Colonic mucosa (tissue), 4 donors: ENCODE results near the gene CTNNBIP1. TPM values are rescaled to one million over a fixed set of nuclear protein-coding genes. Genes with fewer than 3 reads are reported as not detected.

Experiments used
- DNase-seq: peaks from one replicate; pipeline ENCODE4 v3.0.0-alpha.2; 2020
- H3K27ac ChIP-seq: fragments of 200-600 bp; one replicate; pipeline ENCODE4 v1.8.0; 2021
- H3K27me3 ChIP-seq: fragments of 200-600 bp; one replicate; pipeline ENCODE4 v1.8.0; 2021
- H3K36me3 ChIP-seq: fragments of 200-600 bp; one replicate; pipeline ENCODE4 v1.8.0; 2021
- H3K4me1 ChIP-seq: fragments of 200-600 bp; one replicate; pipeline ENCODE4 v1.8.0; 2021; ENCODE audit warnings: mild to moderate bottlenecking
- H3K4me3 ChIP-seq: fragments of 200-600 bp; one replicate; pipeline ENCODE4 v1.8.0; 2021
- H3K9ac ChIP-seq, 2 donors: one replicate each; pipeline ENCODE4 v1.7.0; 2013; ENCODE audit warnings: control low read depth in 2 of 2, low read depth in 2 of 2, low read length in 2 of 2
- H3K9me3 ChIP-seq: fragments of 200-600 bp; one replicate; pipeline ENCODE4 v1.8.0; 2021
- CTCF ChIP-seq: fragments of 200-600 bp; IDR thresholded peaks from one replicate; pipeline ENCODE4 v1.8.0; 2022; ENCODE audit warnings: antibody characterized with exemption, mild to moderate bottlenecking
- intact Hi-C: fragments of 100-400 bp; cut with DNase I; formaldehyde crosslinking; loops from one replicate; pipeline ENCODE4 v1.14.1; 2022
- total RNA-seq, 2 donors: library from RNA; stranded (reverse); fragmentation: NEBNext Ultra II Directional in 1 of 2; extraction: Animal tissue kit (Norgen Biotek cat#: 25700) in 1 of 2; gene quantifications; one replicate each; pipeline ENCODE4 v1.2.1, GENCODE V29; 2021
- donor health status: healthy.
- donor health status: DM: no; HTN: no; CAD: no.
- donor health status: DM: no; HTN: no; CAD: no.

The CTNNBIP1 gene
- total RNA-seq, 2 donors from 2014 or later, result 28.1 to 30.1 TPM

GRCh38 chr1:9852410-9853248 lies 57.4 kb downstream of the CTNNBIP1 start:
- intact Hi-C loops, result no loop called here
- no peaks in the 10 kb centered on the region for H3K36me3 ChIP-seq
- TF ChIP-seq CTCF, result no peak

GRCh38 chr1:9852004-9852403 lies 58.1 kb downstream of the CTNNBIP1 start:
- Histone ChIP-seq H3K27me3 (no peaks in the 10 kb centered on the region), H3K9ac (no peak overlapping the region), H3K27ac (no peak overlapping the region), H3K4me1 (no peaks in the 10 kb centered on the region), H3K9me3 (no peaks in the 10 kb centered on the region), H3K4me3 (no peak overlapping the region), H3K36me3 (no peaks in the 10 kb centered on the region)
- no peak for DNase-seq
- intact Hi-C loops, result no loop called here
- no peak for TF ChIP-seq CTCF

More at GRCh38 chr1:9852410-9853248, 57.4 kb downstream of the CTNNBIP1 start:
- DNase-seq, result no peak
- Histone ChIP-seq H3K27ac (no peak overlapping the region), H3K4me1 (no peaks in the 10 kb centered on the region), H3K27me3 (no peaks in the 10 kb centered on the region), H3K9me3 (no peaks in the 10 kb centered on the region), H3K9ac (no peak overlapping the region), H3K4me3 (no peak overlapping the region)

- H3K36me3 ChIP-seq, result no peaks in the 10 kb centered on the region
- no peaks in the 10 kb centered on the region for H3K9me3 ChIP-seq
- H3K4me1 ChIP-seq, result no peaks in the 10 kb centered on the region
- H3K27ac ChIP-seq, result no peak overlapping the region
- no peak for TF ChIP-seq CTCF
- no peak overlapping the region for H3K9ac ChIP-seq
- no peak overlapping the region for H3K4me3 ChIP-seq
- no peak for DNase-seq
- H3K27me3 ChIP-seq, result no peaks in the 10 kb centered on the region
- intact Hi-C loops, result no loop called here
Measured at GRCh38 chr1:9850442-9851162, 59.5 kb downstream of the CTNNBIP1 start.

GRCh38 chr1:9849691-9850441 lies 60.2 kb downstream of the CTNNBIP1 start:
- Histone ChIP-seq H3K4me3 (no peak overlapping the region), H3K9ac (no peak overlapping the region), H3K4me1 (no peaks in the 10 kb centered on the region), H3K27ac (no peak overlapping the region), H3K27me3 (no peaks in the 10 kb centered on the region), H3K36me3 (no peaks in the 10 kb centered on the region), H3K9me3 (no peaks in the 10 kb centered on the region)
- intact Hi-C loops, result no loop called here
- DNase-seq, result no peak
- no peak for TF ChIP-seq CTCF

GRCh38 chr1:9848022-9848421 lies 62.0 kb downstream of the CTNNBIP1 start:
- Histone ChIP-seq H3K27me3 (no peaks in the 10 kb centered on the region), H3K4me3 (no peak overlapping the region), H3K9ac (no peak overlapping the region), H3K36me3 (no peaks in the 10 kb centered on the region), H3K4me1 (peaks cover 7% of the 10 kb centered on the region), H3K9me3 (no peaks in the 10 kb centered on the region), H3K27ac (no peak overlapping the region)
- no peak for TF ChIP-seq CTCF
- intact Hi-C loops, result no loop called here
- DNase-seq, result no peak
